Subcutaneous abdominal adipose tissue (tissue), 5 donors: ENCODE data around the gene AATK.

Source experiments
- H3K27ac ChIP-seq: one replicate; pipeline ENCODE4 v1.7.0; 2013; ENCODE audit warnings: low read depth, mild to moderate bottlenecking, inconsistent platforms, low read length, moderate library complexity
- H3K27me3 ChIP-seq, 5 donors: one replicate each; pipeline ENCODE4 v1.7.0; 2013; ENCODE audit warnings: low read length in 5 of 5, inconsistent platforms in 1 of 5; ENCODE audit not compliant: control insufficient read depth in 5 of 5, insufficient read depth in 4 of 5
- H3K36me3 ChIP-seq, 5 donors: one replicate each; pipeline ENCODE4 v1.7.0; 2013; ENCODE audit warnings: low read length in 5 of 5; ENCODE audit not compliant: control insufficient read depth in 5 of 5, insufficient read depth in 5 of 5
- H3K4me1 ChIP-seq, 5 donors: one replicate each; pipeline ENCODE4 v1.7.0; 2013; ENCODE audit warnings: low read length in 5 of 5, mild to moderate bottlenecking in 3 of 5, moderate library complexity in 1 of 5; ENCODE audit not compliant: control insufficient read depth in 5 of 5, insufficient read depth in 5 of 5
- H3K4me3 ChIP-seq, 5 donors: one replicate each; pipeline ENCODE4 v1.7.0; 2013; ENCODE audit warnings: low read length in 5 of 5, low read depth in 1 of 5
- H3K9ac ChIP-seq, 5 donors: one replicate each; pipeline ENCODE4 v1.7.0; 2013; ENCODE audit warnings: low read length in 5 of 5, mild to moderate bottlenecking in 4 of 5, moderate library complexity in 3 of 5
- H3K9me3 ChIP-seq, 5 donors: one replicate each; pipeline ENCODE4 v1.7.0; 2013; ENCODE audit warnings: low read length in 5 of 5; ENCODE audit not compliant: control insufficient read depth in 5 of 5
- donor health status: healthy.
- donor health status: healthy.
- donor health status: healthy.
- donor health status: healthy.
- donor health status: healthy.

The AATK gene

GRCh38 chr17:81124377-81124776 lies 41.6 kb downstream of the AATK start:
- H3K9me3 ChIP-seq, result no peaks in the 10 kb centered on the region
- H3K9ac ChIP-seq, result no peak overlapping the region
- peaks cover 0 to 6% (median 4%) of the 10 kb centered on the region in 5 donors for H3K4me1 ChIP-seq
- H3K27ac ChIP-seq, result no peak overlapping the region
- peaks cover 7 to 48% (median 17%) of the 10 kb centered on the region in 5 donors for H3K27me3 ChIP-seq
- H3K4me3 ChIP-seq, result no peak overlapping the region
- H3K36me3 ChIP-seq, result no peaks in the 10 kb centered on the region

- no peak overlapping the region for H3K27ac ChIP-seq
- H3K9ac ChIP-seq, result no peak overlapping the region
- H3K27me3 ChIP-seq, result peaks cover 11 to 55% (median 21%) of the 10 kb centered on the region in 5 donors
- peaks cover 0 to 14% (median 8%) of the 10 kb centered on the region in 5 donors for H3K4me1 ChIP-seq
- no peaks in the 10 kb centered on the region for H3K36me3 ChIP-seq
- H3K9me3 ChIP-seq, result no peaks in the 10 kb centered on the region
- no peak overlapping the region for H3K4me3 ChIP-seq
Measured at GRCh38 chr17:81123052-81124048, 42.7 kb downstream of the AATK start.

GRCh38 chr17:81121841-81122733 lies 43.9 kb downstream of the AATK start:
- peaks cover 0 to 14% (median 8%) of the 10 kb centered on the region in 5 donors for H3K4me1 ChIP-seq
- H3K9ac ChIP-seq, result no peak overlapping the region
- no peaks in the 10 kb centered on the region for H3K9me3 ChIP-seq
- no peak overlapping the region for H3K27ac ChIP-seq
- no peak overlapping the region for H3K4me3 ChIP-seq
- peaks cover 0 to under 1% (median 0%) of the 10 kb centered on the region in 5 donors for H3K36me3 ChIP-seq
- H3K27me3 ChIP-seq, result peaks cover 19 to 55% (median 27%) of the 10 kb centered on the region in 5 donors

GRCh38 chr17:81120695-81121621 lies 45.1 kb downstream of the AATK start:
- Histone ChIP-seq H3K27ac (no peak overlapping the region), H3K4me1 (peaks cover 0 to 14% (median 8%) of the 10 kb centered on the region in 5 donors), H3K36me3 (peaks cover 0 to 11% (median 0%) of the 10 kb centered on the region in 5 donors), H3K27me3 (peaks cover 19 to 53% (median 27%) of the 10 kb centered on the region in 5 donors), H3K4me3 (no peak overlapping the region), H3K9me3 (no peaks in the 10 kb centered on the region), H3K9ac (no peak overlapping the region)

- Histone ChIP-seq H3K27me3 (peaks cover 21 to 47% (median 27%) of the 10 kb centered on the region in 5 donors), H3K9ac (no peak overlapping the region), H3K9me3 (no peaks in the 10 kb centered on the region), H3K4me3 (no peak overlapping the region), H3K36me3 (peaks cover 0 to 15% (median 0%) of the 10 kb centered on the region in 5 donors), H3K4me1 (peaks cover 0 to 14% (median 8%) of the 10 kb centered on the region in 5 donors), H3K27ac (no peak overlapping the region)
Measured at GRCh38 chr17:81120149-81120484, 45.9 kb downstream of the AATK start.

- peaks cover 0 to 14% (median 8%) of the 10 kb centered on the region in 5 donors for H3K4me1 ChIP-seq
- H3K4me3 ChIP-seq, result peak overlapping the region in 2 of 5 donors; percentile 43 to 52
- H3K27ac ChIP-seq, result no peak overlapping the region
- H3K9me3 ChIP-seq, result no peaks in the 10 kb centered on the region
- no peak overlapping the region for H3K9ac ChIP-seq
- peaks cover 21 to 45% (median 26%) of the 10 kb centered on the region in 5 donors for H3K27me3 ChIP-seq
- H3K36me3 ChIP-seq, result peaks cover 0 to 15% (median 0%) of the 10 kb centered on the region in 5 donors
Measured at GRCh38 chr17:81119223-81120148, 46.5 kb downstream of the AATK start.

- H3K27me3 ChIP-seq, result peaks cover 21 to 38% (median 22%) of the 10 kb centered on the region in 5 donors
- peak overlapping the region in 1 of 5 donors; percentile 52 for H3K4me3 ChIP-seq
- peaks cover 0 to 15% (median 0%) of the 10 kb centered on the region in 5 donors for H3K36me3 ChIP-seq
- no peak overlapping the region for H3K27ac ChIP-seq
- H3K4me1 ChIP-seq, result peaks cover 0 to 14% (median 8%) of the 10 kb centered on the region in 5 donors
- no peaks in the 10 kb centered on the region for H3K9me3 ChIP-seq
- no peak overlapping the region for H3K9ac ChIP-seq
Measured at GRCh38 chr17:81118308-81119221, 47.5 kb downstream of the AATK start.

- Histone ChIP-seq H3K4me3 (no peak overlapping the region), H3K4me1 (peaks cover 0 to 14% (median 8%) of the 10 kb centered on the region in 5 donors), H3K27ac (no peak overlapping the region), H3K9me3 (no peaks in the 10 kb centered on the region), H3K27me3 (peaks cover 14 to 32% (median 17%) of the 10 kb centered on the region in 5 donors), H3K36me3 (peaks cover 0 to 15% (median 0%) of the 10 kb centered on the region in 5 donors), H3K9ac (no peak overlapping the region)
Measured at GRCh38 chr17:81117672-81118198, 48.3 kb downstream of the AATK start.
